Nephron progenitor cell (in vitro differentiated cells): ENCODE measurements around the gene HMGB1.

ENCODE experiments used
- DNase-seq: peaks from one replicate; pipeline ENCODE4 v3.0.0; 2021
- H3K27ac Mint-ChIP-seq: 2 replicates; pipeline ENCODE4 v1.8.0; 2021; ENCODE audit warnings: mild to moderate bottlenecking, moderate library complexity, mixed read lengths
- H3K27me3 Mint-ChIP-seq: 2 replicates; pipeline ENCODE4 v1.8.0; 2021; ENCODE audit warnings: mild to moderate bottlenecking, low read depth, mixed read lengths; ENCODE audit not compliant: poor library complexity
- H3K36me3 Mint-ChIP-seq: 2 replicates; pipeline ENCODE4 v1.8.0; 2021; ENCODE audit warnings: low read depth, mixed read lengths
- H3K4me1 Mint-ChIP-seq: 2 replicates; pipeline ENCODE4 v1.8.0; 2021; ENCODE audit warnings: mixed read lengths
- H3K4me3 Mint-ChIP-seq: 2 replicates; pipeline ENCODE4 v1.8.0; 2021; ENCODE audit warnings: mild to moderate bottlenecking, moderate library complexity, mixed read lengths
- H3K9me3 Mint-ChIP-seq: 2 replicates; pipeline ENCODE4 v1.8.0; 2021; ENCODE audit warnings: mild to moderate bottlenecking, moderate library complexity, mixed read lengths
- TF ChIP-seq, protein P1 (sequence below): fragments of 200-600 bp; sonication (generic); IDR thresholded peaks from 2 replicates; pipeline ENCODE4 v1.5.0; 2021; ENCODE audit warnings: antibody characterized with exemption

The HMGB1 gene

DNA sequence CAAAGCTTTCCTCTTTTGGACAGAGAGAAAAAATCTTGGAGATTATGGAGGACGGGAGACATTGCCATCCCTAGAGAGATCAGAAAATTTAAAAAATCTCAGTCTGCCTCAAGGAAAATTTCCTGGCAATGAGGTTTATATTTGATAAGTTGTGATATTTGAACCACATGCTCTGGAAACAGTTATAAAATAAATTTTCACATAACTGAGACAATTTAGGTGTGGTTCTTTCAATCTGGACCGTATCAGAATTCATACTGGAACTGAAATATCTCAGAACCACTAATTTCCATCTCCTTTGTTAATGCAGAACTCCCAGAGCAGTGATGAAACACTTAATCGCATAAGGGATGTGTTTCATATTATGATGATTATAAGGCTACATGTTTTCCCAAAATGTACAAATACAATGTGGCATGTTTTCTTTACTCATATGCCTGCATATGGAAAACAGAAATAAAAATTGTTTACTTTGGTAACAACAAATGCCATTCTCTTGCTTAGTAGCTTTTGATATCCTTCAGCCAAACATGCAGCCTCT, 29.8 kb downstream of the HMGB1 start:
- H3K4me1 Mint-ChIP-seq, result no peaks in the 10 kb centered on the region
- no peak overlapping the region for H3K4me3 Mint-ChIP-seq
- TF ChIP-seq, protein P1, sequence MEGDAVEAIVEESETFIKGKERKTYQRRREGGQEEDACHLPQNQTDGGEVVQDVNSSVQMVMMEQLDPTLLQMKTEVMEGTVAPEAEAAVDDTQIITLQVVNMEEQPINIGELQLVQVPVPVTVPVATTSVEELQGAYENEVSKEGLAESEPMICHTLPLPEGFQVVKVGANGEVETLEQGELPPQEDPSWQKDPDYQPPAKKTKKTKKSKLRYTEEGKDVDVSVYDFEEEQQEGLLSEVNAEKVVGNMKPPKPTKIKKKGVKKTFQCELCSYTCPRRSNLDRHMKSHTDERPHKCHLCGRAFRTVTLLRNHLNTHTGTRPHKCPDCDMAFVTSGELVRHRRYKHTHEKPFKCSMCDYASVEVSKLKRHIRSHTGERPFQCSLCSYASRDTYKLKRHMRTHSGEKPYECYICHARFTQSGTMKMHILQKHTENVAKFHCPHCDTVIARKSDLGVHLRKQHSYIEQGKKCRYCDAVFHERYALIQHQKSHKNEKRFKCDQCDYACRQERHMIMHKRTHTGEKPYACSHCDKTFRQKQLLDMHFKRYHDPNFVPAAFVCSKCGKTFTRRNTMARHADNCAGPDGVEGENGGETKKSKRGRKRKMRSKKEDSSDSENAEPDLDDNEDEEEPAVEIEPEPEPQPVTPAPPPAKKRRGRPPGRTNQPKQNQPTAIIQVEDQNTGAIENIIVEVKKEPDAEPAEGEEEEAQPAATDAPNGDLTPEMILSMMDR, result no peak
- no peak overlapping the region for H3K27ac Mint-ChIP-seq
- DNase-seq, result no peak
- H3K9me3 Mint-ChIP-seq, result no peaks in the 10 kb centered on the region
- H3K27me3 Mint-ChIP-seq, result peaks cover 30% of the 10 kb centered on the region
- no peaks in the 10 kb centered on the region for H3K36me3 Mint-ChIP-seq

DNA sequence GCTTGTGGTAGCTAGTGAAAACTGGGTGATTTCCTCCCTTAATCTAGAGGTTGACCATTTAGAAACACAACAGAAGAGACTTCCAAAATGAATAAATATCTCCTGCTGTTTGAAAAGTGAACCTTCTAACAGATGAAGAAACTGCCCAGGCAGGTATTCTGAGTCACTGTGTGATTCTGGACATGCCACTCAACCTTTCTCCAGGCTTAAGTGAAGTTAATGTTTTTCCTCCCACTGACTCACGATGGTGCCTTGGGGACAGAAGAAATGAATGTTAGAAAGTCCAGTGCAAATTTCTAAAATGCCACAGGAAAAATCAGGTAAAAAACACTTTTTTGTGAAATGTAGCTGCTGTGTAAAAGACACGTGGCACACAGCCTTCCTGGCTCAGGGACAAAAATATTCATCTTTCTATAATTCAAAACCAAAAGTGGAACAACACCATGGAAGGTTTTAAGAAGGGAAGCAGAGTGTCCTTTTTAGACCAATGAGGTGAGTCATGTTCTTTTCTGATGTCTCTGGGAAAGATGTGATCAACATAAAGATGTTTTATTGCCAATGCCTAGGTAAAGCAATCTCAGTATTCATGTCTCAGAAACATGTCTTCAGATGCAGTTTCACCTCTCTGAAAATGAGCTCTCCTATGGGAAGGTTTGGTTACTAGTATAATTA, 34.3 kb downstream of the HMGB1 start:
- TF ChIP-seq, protein P1, result no peak
- H3K9me3 Mint-ChIP-seq, result peaks cover 11% of the 10 kb centered on the region
- H3K36me3 Mint-ChIP-seq, result no peaks in the 10 kb centered on the region
- no peak for DNase-seq
- no peak overlapping the region for H3K4me3 Mint-ChIP-seq
- H3K27ac Mint-ChIP-seq, result no peak overlapping the region
- no peaks in the 10 kb centered on the region for H3K4me1 Mint-ChIP-seq
- peaks cover 33% of the 10 kb centered on the region for H3K27me3 Mint-ChIP-seq

DNA sequence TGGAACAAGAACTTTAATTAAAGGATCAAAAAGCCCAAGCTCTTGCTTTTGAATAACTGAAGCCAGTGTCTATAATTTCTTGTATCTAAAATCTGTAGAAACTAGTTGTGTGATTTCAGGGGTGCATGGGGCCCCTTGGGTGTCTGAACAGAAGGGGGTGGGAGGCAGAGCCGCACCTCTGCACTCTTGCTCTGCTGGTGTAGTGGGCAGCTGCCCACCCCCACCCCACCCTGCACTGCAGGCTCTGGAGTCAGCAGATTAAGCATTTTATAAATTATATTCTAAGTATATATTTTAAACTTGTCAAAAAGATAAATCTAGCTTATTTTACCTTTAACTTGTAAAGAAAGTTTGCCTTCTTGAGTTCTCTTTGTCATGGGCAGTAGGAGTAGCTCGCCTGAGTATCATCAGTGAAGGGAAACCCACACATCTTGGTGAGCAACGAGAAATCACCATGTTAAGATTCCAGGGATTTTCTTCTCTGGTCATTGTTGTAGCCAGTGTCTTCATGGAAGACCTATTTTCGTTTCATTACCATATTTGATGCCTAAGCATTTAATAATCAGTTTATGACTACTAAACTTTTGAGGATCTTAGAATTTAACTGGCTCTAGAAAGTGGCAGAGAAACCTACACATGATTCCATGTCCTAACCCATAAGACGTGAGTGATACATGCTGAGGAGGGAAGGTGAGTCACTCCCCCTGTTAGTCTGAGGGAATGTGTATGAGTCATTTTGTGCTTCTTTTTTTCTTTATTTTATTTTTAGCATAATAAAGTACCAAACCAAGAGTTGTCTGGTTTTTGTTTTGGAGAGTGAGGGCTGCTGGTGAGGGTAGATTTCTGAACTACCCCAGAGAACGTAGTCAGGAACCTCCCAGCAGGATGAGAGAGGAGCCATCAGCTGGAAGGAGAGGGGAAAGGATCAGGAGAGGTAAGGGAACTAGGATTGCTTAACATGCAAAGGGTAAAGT, 35.7 kb downstream of the HMGB1 start:
- H3K27ac Mint-ChIP-seq, result no peak overlapping the region
- H3K36me3 Mint-ChIP-seq, result no peaks in the 10 kb centered on the region
- H3K9me3 Mint-ChIP-seq, result peaks cover 11% of the 10 kb centered on the region
- H3K27me3 Mint-ChIP-seq, result peaks cover 30% of the 10 kb centered on the region
- DNase-seq, result no peak
- no peak overlapping the region for H3K4me3 Mint-ChIP-seq
- no peaks in the 10 kb centered on the region for H3K4me1 Mint-ChIP-seq
- TF ChIP-seq, protein P1, result no peak

DNA sequence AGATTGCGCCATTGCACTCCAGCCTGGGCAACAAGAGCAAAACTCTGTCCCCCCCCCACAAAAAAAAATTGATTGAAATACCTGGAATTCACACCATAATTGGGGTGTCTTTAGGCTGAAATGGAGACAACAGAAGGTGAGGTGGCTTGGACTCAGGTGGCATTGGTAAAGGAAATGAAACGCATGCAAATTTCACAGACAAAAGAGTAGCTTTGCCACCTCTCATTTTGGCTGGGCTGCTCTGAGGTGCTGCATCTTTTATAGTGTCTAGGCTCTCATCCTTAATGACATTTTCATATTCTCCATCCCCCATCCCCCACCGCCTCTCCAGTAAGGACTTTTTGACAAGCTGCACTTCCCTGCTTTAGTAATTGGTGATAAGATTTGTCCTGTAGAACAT, 36.5 kb downstream of the HMGB1 start:
- H3K36me3 Mint-ChIP-seq, result no peaks in the 10 kb centered on the region
- no peaks in the 10 kb centered on the region for H3K4me1 Mint-ChIP-seq
- TF ChIP-seq, protein P1, result no peak
- DNase-seq, result no peak
- H3K27ac Mint-ChIP-seq, result no peak overlapping the region
- peaks cover 37% of the 10 kb centered on the region for H3K27me3 Mint-ChIP-seq
- peaks cover 11% of the 10 kb centered on the region for H3K9me3 Mint-ChIP-seq
- H3K4me3 Mint-ChIP-seq, result no peak overlapping the region

DNA sequence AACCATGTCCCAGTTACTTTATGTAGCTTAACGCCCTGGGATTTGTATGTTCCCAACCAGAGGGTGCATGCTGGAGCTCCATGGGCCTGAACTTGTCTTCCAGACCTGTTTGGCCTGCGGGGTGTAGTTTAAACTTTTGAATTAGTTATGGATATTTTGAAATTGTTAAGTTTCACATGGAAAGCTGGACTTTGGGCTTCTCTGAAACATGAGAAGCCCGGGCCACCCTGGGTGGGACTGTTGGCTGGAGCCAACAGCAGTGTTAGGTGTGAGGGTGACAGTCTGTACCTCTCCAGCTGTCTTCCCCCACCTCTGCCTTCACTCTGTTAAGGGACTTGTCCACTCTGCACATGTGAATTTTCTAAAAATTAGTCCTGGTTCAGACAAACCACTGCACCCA, 41.8 kb downstream of the HMGB1 start:
- DNase-seq, result no peak
- H3K27me3 Mint-ChIP-seq, result peaks cover 47% of the 10 kb centered on the region
- no peaks in the 10 kb centered on the region for H3K36me3 Mint-ChIP-seq
- TF ChIP-seq, protein P1, result no peak
- H3K4me3 Mint-ChIP-seq, result no peak overlapping the region
- H3K4me1 Mint-ChIP-seq, result peaks cover 20% of the 10 kb centered on the region
- H3K9me3 Mint-ChIP-seq, result peaks cover 11% of the 10 kb centered on the region
- H3K27ac Mint-ChIP-seq, result no peak overlapping the region
